ENCODE data around the gene CGB5.

GRCh38 chr19:49070416-49070815 is 26.8 kb downstream of the CGB5 start:
- TF ChIP-seq TARDBP (IDR thresholded peaks at IDR 0.05), result no peak
- TF ChIP-seq SP1 (IDR thresholded peaks at IDR 0.05), result no peak
- no peak for TF ChIP-seq PKNOX1 (IDR thresholded peaks at IDR 0.05)
- no peak for TF ChIP-seq BHLHE40 (IDR thresholded peaks at IDR 0.05; ENCODE audit: borderline replicate concordance)
- TF ChIP-seq FOXK2 (IDR thresholded peaks at IDR 0.05), result no peak
- no peak for TF ChIP-seq FOXM1 (IDR thresholded peaks at IDR 0.05; ENCODE audit: borderline replicate concordance)
- no peak for TF ChIP-seq ELF4 (IDR thresholded peaks at IDR 0.05)
- no peak for TF ChIP-seq ZNF384 (IDR thresholded peaks at IDR 0.05)
- TF ChIP-seq SUZ12 (IDR thresholded peaks at IDR 0.05), result no peak

Measured in HEK293T (cell line).